GM12873 (cell line): Measurements from ENCODE around the gene KIF3C.

ENCODE experiments used
- CTCF ChIP-seq: IDR thresholded peaks from 2 replicates; pipeline ENCODE4 v1.5.1; 2012; ENCODE audit warnings: low read depth, mild to moderate bottlenecking, moderate library complexity, low read length, control low read depth; ENCODE audit not compliant: insufficient read depth; ENCODE audit errors: missing control alignments

KIF3C gene

GRCh38 chr2:25982273-25982967 is at the start of gene KIF3C:
KIF3C (minus strand) TSS chr2:25982497; CDS start chr2:25981917, 580 bp downstream.
- no peak for TF ChIP-seq CTCF

- TF ChIP-seq CTCF = no peak
Observed at GRCh38 chr2:26025509-26025908, 43.2 kb upstream of the KIF3C start.

- no peak for TF ChIP-seq CTCF
Observed at GRCh38 chr2:26024260-26024659, 42.0 kb upstream of the KIF3C start.

- no peak for TF ChIP-seq CTCF
Observed at GRCh38 chr2:26020231-26020640, 37.9 kb upstream of the KIF3C start.

- no peak for TF ChIP-seq CTCF
Observed at GRCh38 chr2:26018184-26019055, 36.1 kb upstream of the KIF3C start.

GRCh38 chr2:26017464-26018183 is 35.3 kb upstream of the KIF3C start:
- no peak for TF ChIP-seq CTCF
